AG08395 (cell line): Measurements from ENCODE around the gene USP26.
"Not testable (repeated sequence)": the region's sequence is repeated elsewhere in the genome, so short reads cannot be mapped to it uniquely, and the experiment has no call there.

ENCODE experiments used
- DNase-seq: peaks from one replicate; pipeline ENCODE4 v3.0.0; 2012; ENCODE audit warnings: mixed read lengths, low spot score

USP26 gene

DNA sequence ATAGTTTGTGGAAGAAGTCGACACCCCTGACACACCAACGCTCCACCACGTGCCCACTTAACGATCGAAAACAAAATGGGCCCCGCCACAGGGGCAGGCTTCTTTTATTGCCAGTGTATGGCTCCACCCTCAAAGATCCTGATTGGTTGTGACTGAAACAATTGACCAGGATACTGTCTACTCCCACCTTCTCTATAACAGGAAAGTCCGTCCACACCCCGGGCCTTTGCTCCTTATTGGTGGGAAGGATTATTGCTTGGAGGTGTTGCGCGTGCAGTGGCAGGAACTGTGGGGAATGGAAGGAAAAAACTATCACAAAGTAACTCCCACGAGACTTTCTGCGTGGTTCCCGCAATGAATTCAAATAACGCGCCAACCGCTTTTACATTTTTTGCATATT, at the start of gene USP26:
Gene USP26, minus strand, starts transcription at position 79 of the 400 bp plus-strand sequence. CDS start 68,889 bp downstream, outside the sequence.
- DNase-seq: no peak

GRCh38 chrX:133134282-133134681, 37.4 kb upstream of the USP26 start:
- no peak for DNase-seq

- DNase-seq: no peak
These were observed 23.5 kb upstream of the USP26 start for GRCh38 chrX:133120406-133120805.

DNA sequence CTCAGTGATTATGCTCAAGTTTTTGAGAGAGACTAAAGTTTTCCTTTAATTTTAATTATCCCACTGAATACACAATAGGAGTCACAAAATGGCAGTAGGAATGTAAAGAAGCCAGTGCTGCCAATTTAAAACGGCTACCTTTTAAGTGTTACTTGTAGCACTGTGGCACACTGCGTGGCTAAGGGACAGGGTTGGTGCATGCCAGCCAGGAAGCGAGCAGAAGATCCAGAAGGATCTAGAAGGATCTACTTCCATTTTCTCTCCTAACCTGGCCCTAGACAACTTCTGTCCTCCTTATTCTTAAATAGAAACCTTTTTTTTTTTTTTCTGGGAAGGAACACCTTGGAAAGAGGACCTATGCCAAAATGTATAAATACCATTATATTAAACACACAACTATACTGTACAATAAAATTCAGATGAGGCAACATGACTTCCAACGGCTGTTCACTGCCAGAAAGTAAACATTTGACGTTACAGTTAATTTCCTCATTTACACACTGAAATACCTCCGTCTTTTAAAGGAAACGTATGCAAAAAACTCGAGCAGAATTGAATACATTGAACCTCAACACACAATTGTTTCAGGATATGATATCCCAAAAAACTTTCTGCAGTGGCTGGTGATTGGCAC, 2.7 kb downstream of the USP26 start:
- DNase-seq: no peak

GRCh38 chrX:133090236-133090809, 6.6 kb downstream of the USP26 start:
- DNase-seq: no peak

- DNase-seq: no peak
These were observed 7.5 kb downstream of the USP26 start for GRCh38 chrX:133089411-133089810.

DNA sequence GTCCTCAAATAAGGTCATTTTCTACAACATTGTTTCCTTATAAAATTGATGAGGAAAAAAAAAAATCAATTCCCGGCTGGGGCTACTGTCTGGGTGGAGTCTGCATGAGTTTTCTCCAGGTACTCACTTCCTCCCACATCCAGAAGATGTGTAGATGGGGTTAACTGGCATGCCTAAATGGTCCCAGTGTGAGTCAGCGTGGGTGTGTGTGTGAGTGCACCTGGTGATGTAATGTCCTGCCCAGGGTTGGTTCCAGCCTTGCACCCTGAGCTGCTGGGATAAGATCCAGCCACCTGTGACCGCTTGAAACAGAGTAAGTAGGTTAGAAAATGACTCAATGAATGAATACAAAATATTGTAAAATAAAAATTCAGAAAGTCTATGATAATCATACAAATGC, 11.1 kb downstream of the USP26 start:
- no peak for DNase-seq

DNA sequence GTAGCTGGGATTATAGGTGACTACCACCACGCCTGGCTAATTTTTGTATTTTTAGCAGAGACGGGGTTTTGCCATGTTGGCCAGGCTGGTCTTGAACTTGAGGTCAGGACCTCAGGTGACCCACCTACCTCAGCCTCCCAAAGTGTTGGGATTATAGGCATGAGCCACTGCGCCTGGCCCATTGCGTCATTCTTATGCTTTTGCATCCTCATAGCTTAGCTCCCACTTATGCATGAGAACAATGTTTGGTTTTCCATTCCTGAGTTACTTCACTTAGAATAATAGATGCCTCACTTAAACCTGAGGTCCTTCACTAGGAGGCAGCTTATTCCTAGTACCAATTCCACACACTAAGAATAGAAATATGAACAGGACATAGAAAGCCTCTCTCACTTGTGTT, 11.9 kb downstream of the USP26 start:
- DNase-seq: not testable (repeated sequence)

GRCh38 chrX:133083899-133084298, 13.0 kb downstream of the USP26 start:
- no peak for DNase-seq

- DNase-seq: no peak
These were observed 14.9 kb downstream of the USP26 start for GRCh38 chrX:133081990-133082389.

- DNase-seq: not testable (repeated sequence)
These were observed 19.1 kb downstream of the USP26 start for GRCh38 chrX:133077856-133078255.

DNA sequence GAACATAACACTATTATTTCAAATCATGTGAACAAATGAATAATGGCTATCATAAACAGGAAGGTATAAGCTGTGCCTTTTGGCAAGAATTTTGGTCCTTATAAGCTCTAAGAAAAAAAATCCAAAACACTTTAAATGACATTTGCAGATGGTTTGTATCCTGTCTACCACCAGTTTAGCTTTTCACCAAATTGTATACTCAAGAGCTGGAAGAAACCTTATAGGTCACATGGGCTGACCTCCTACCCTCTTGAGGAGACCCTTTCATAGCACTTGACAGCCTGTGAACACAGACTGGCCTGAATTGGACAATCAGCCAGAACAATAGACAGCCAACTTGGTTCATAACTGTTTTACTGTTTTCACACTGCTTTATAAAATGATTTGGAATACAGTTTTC, 24.3 kb downstream of the USP26 start:
- DNase-seq: no peak

GRCh38 chrX:133068461-133068860, 28.4 kb downstream of the USP26 start:
- no peak for DNase-seq

- DNase-seq: no peak
These were observed 40.6 kb downstream of the USP26 start for GRCh38 chrX:133056341-133056740.

DNA sequence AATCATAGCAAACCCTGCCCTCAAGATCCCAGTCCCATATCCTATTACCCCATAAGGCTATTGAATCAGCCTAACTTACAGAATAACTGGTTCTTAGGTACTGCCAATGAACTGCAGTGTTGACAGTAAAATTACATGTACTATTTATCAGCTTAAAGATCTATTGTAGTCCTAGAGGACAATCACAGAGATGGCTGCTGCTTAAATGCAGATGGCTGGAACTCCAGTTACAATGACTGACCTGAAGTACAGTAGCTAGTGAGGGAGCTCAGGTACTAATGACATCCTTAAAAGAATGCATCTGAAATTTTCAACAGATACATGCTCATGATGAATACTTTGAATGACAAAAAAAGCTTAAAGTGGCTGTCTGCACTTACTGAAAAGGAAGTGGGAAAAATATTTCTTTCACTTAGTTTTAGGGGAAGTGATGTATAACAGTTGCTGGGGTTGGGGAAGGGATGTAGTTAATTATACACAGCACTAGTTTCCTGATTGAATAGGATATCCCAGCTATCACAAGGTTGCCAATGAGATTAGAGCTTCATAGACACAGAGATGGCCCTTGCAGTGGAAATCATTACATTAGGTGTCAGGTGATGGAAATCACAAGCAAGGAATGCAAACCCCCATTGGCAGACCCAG, 42.0 kb downstream of the USP26 start:
- no peak for DNase-seq

DNA sequence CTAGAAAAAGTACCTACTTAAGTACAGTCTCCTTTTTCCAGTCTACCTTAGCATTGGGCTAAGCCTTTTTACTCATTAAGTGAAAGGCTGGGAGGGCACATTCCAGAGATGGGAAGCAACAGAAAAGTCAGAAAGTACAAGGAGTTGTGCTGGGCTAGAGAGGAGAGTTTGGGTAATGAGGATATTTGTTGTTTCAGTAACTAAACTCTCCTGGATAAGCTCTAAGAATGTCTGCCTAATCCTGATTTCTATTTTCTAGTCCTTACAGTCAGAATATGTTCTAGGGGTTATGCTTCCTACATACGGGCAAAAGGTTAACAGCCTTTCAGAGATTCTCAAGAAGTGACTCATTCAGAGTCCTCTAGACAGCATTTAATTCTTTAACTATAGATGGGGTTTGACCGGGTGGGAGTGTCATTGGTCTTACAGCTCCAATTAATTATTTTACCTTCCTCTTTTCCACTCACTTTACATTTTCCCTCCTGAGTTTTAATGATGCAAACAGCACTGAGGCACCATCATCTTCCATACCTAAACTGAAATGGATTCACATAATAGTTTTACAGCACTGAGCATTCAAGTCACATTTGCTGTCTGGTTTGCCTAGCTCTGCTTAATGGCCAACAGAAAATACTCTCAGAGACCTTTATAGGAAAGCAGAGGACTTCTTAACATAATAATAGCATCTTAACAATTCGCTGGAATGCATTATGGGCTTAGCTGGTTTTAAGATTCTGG, 42.9 kb downstream of the USP26 start:
- DNase-seq: no peak

DNA sequence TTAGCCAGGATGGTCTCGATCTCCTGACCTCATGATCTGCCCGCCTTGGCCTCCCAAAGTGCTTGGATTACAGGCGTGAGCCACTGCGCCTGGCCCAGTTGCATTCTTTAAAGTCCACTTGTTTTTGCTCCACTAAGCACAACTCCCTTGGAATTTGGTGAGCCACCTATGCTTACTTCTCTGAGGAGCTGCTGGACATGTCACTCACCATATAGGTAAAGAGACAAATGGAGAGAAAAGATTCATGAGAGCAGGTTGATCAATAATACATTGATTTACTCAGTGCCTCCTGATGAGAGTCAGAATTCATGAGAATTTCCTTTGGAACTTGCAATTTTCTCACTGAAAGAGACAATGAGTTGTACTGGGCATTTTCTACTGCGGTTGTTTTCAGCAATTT, 48.2 kb downstream of the USP26 start:
- no peak for DNase-seq

DNA sequence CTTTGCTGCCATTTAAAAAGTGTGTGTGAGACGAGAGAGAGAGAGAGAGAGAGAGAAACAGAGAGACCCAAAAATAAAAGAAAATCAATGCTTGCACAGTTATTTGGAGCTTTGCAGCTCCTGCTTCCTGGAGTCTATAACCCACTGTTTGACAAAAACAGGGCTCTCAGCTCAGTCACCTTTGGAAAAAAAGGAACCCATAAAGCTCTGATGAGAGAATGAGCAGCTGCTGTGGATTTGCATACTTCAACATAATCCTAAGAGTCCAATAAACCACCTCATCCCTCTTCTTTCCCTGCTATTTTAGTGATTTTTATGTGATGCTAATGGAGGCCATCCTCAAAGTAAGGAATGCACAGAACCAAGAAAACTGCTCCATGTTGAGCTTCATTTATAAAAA, 50.3 kb downstream of the USP26 start:
- no peak for DNase-seq

GRCh38 chrX:133045986-133046385, 50.9 kb downstream of the USP26 start:
- no peak for DNase-seq

- not testable (repeated sequence) for DNase-seq
These were observed 52.6 kb downstream of the USP26 start for GRCh38 chrX:133044145-133044786.

- no peak for DNase-seq
These were observed 54.6 kb downstream of the USP26 start for GRCh38 chrX:133042260-133042659.

- no peak for DNase-seq
These were observed 63.9 kb downstream of the USP26 start for GRCh38 chrX:133033010-133033409.
